ENCODE results near the gene USHBP1. TPM values are rescaled to one million over a fixed set of nuclear protein-coding genes. Genes with fewer than 3 reads are reported as not detected.

USHBP1 gene
- total and polyA plus RNA-seq, 2 of the 13 experiments (the other 11 are each of a cell fraction or from before 2014, with no cell fraction given), result 0.15 to 1.5 TPM

GRCh38 chr19:17309198-17309964, 44.8 kb upstream of the USHBP1 start, which contains the start of gene DDA1 (continued):
- no peak for TF ChIP-seq ZNF597 (CRISPR knock-in tag; IDR thresholded peaks at IDR 0.05)
- TF ChIP-seq, protein P1, sequence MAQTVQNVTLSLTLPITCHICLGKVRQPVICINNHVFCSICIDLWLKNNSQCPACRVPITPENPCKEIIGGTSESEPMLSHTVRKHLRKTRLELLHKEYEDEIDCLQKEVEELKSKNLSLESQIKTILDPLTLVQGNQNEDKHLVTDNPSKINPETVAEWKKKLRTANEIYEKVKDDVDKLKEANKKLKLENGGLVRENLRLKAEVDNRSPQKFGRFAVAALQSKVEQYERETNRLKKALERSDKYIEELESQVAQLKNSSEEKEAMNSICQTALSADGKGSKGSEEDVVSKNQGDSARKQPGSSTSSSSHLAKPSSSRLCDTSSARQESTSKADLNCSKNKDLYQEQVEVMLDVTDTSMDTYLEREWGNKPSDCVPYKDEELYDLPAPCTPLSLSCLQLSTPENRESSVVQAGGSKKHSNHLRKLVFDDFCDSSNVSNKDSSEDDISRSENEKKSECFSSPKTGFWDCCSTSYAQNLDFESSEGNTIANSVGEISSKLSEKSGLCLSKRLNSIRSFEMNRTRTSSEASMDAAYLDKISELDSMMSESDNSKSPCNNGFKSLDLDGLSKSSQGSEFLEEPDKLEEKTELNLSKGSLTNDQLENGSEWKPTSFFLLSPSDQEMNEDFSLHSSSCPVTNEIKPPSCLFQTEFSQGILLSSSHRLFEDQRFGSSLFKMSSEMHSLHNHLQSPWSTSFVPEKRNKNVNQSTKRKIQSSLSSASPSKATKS (CRISPR knock-in tag; IDR thresholded peaks at IDR 0.05), result no peak
- no peak for TF ChIP-seq KIAA2018 (CRISPR knock-in tag; IDR thresholded peaks at IDR 0.05; ENCODE audit: borderline replicate concordance)
- TF ChIP-seq GLMP (CRISPR knock-in tag; IDR thresholded peaks at IDR 0.05; ENCODE audit: borderline replicate concordance), result no peak
- 0 out of 2 replicates have a peak, but pooled peaks have one; percentile 6 for TF ChIP-seq ZNF761 (CRISPR knock-in tag; conservative IDR thresholded peaks at IDR 0.05)
- no peak for TF ChIP-seq MAFK (conservative IDR thresholded peaks at IDR 0.05 in 1 of 2, IDR thresholded peaks at IDR 0.05 in 1 of 2; ENCODE audit: low read length in 2 of 2)
- TF ChIP-seq ZNF143 (CRISPR knock-in tag; IDR thresholded peaks at IDR 0.05), result peak; percentile 95
- 0 out of 2 replicates have a peak, but pooled peaks have one; percentile 24 for TF ChIP-seq ZSCAN31 (CRISPR knock-in tag; IDR thresholded peaks at IDR 0.05; ENCODE audit: low read depth)
- TF ChIP-seq ZNF264 (CRISPR knock-in tag; IDR thresholded peaks at IDR 0.05), result no peak
- peak; percentile 85 for TF ChIP-seq YY1 (IDR thresholded peaks at IDR 0.05; ENCODE audit: insufficient read depth, insufficient replicate concordance, low read depth, low read length)
- TF ChIP-seq, protein P2, sequence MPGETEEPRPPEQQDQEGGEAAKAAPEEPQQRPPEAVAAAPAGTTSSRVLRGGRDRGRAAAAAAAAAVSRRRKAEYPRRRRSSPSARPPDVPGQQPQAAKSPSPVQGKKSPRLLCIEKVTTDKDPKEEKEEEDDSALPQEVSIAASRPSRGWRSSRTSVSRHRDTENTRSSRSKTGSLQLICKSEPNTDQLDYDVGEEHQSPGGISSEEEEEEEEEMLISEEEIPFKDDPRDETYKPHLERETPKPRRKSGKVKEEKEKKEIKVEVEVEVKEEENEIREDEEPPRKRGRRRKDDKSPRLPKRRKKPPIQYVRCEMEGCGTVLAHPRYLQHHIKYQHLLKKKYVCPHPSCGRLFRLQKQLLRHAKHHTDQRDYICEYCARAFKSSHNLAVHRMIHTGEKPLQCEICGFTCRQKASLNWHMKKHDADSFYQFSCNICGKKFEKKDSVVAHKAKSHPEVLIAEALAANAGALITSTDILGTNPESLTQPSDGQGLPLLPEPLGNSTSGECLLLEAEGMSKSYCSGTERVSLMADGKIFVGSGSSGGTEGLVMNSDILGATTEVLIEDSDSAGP (CRISPR knock-in tag; IDR thresholded peaks at IDR 0.05; ENCODE audit: borderline replicate concordance), result peak; percentile 81; the same call in 1 of the 2 replicates

All from HepG2 (cell line).